Lower leg skin (tissue), 4 donors: ENCODE measurements around the gene PLD1. TPM values are rescaled to one million over a fixed set of nuclear protein-coding genes. Genes with fewer than 3 reads are reported as not detected.
A peak's percentile ranks its signal among the peaks of the same experiment; 100 is the strongest.
"Not testable (repeated sequence)": the region's sequence is repeated elsewhere in the genome, so short reads cannot be mapped to it uniquely, and the experiment has no call there.

ENCODE experiments used
- DNase-seq, 2 donors: peaks; one replicate each; pipeline ENCODE4 v3.0.0-alpha.2; 2019; ENCODE audit warnings: low spot score in 2 of 2
- H3K4me3 ChIP-seq: fragments of 200-600 bp; sonication (generic); 2 replicates; pipeline ENCODE4 v1.5.1; 2017; ENCODE audit warnings: mild to moderate bottlenecking, low read depth; ENCODE audit not compliant: poor library complexity, severe bottlenecking
- CTCF ChIP-seq, 3 donors: fragments of 450-650 bp; IDR thresholded peaks; one replicate each; pipeline ENCODE4 v1.5.1; 2016; ENCODE audit warnings: antibody characterized with exemption in 3 of 3, mild to moderate bottlenecking in 3 of 3, moderate library complexity in 2 of 3
- POLR2A ChIP-seq, 2 donors: fragments of 450-650 bp; IDR thresholded peaks; one replicate each; pipeline ENCODE4 v1.6.1; 2016 to 2017; ENCODE audit warnings: antibody characterized with exemption in 2 of 2, mild to moderate bottlenecking in 1 of 2, moderate library complexity in 1 of 2
- WGBS, 2 donors: methylation state at CpG; one replicate each; pipeline ENCODE4 v1.1.5; 2018; 5-methylcytosine and 5-hydroxymethylcytosine counted together
- intact Hi-C: fragments of 100-400 bp; cut with DNase I; formaldehyde crosslinking; loops from one replicate; pipeline ENCODE4 v1.15.0; 2023; ENCODE audit warnings: low total_unique reads
- total RNA-seq, 4 donors: library from RNA; depleted of rRNA; stranded (reverse); fragments of >200 nt; gene quantifications; one replicate each; pipeline ENCODE4 v1.1.0, GENCODE V29; 2016

The PLD1 gene
- 10 to 100 TPM; 26.4 to 55.8 (median 48.7) TPM for total RNA-seq

DNA sequence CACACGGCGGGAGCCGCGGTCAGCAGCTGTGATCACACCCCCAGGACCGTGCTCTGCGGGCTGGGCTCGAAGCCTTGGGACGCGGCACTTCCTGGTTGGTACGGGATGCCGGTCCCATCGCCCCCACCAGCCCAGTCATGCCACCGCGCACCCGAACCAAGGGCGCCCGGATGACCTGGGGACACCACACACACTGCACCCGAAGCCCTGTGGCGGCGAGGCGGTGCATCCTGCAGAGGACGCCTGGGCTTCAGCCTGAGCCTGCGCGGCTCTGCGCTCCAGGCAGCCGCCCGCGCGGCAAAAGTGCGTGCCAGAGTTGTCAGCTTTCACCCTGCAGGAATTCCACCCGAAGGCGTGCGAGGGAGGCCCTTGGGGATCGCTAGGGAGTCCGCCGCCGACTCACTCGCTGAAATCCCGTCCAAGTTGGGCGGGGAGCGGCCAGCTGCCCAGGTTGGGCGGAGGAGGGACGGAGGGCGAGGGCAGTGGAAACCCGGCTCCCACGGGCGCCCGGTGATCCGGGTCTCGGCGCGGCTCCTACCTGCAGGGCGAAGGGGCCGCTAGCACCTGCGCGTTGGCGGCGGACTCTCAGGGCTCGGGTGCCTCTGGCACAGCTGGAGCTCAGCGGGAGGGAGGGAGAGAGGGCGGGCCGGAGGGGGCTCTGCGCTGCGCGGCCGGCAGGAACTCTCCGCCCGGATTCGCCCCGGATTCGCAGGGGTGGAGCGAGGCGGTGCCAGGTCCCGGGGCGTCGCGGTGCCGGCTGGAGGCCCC is at the start of gene PLD1:
Gene PLD1 (minus strand): TSS at position 623 of the 768 bp plus-strand sequence. CDS start 72,432 bp downstream, outside the sequence.
- intact Hi-C loops = no loop called here
- TF ChIP-seq CTCF (IDR thresholded peaks at IDR 0.05) (no peak), POLR2A (IDR thresholded peaks at IDR 0.05) (no peak)
- peak within 1 kb of the TSS; percentile 81 for H3K4me3 ChIP-seq
- WGBS, 2 donors = 0 to 1% methylated on average over 21 to 64 of the region's 78 CpGs
- peak; percentile 75 to 96 for DNase-seq

GRCh38 chr3:171858770-171859169 is 48.5 kb upstream of the PLD1 start:
- 91 to 94% methylated on average over 4 of the region's 4 CpGs for WGBS, 2 donors
- intact Hi-C loops, H3K4me3 ChIP-seq, DNase-seq: not testable (repeated sequence)

- TF ChIP-seq CTCF (IDR thresholded peaks at IDR 0.05) = no peak
- no peak for TF ChIP-seq POLR2A (IDR thresholded peaks at IDR 0.05)
- WGBS, 2 donors = 88 to 89% methylated on average over 2 of the region's 2 CpGs
- intact Hi-C loops = no loop called here
- no peak for DNase-seq
- no peak overlapping the region for H3K4me3 ChIP-seq
Observed at GRCh38 chr3:171854649-171855305, 44.5 kb upstream of the PLD1 start.

GRCh38 chr3:171851660-171852058 is 41.4 kb upstream of the PLD1 start:
- WGBS, 2 donors = 57 to 61% methylated on average over 5 of the region's 5 CpGs
- DNase-seq = no peak
- TF ChIP-seq CTCF (IDR thresholded peaks at IDR 0.05) (no peak), POLR2A (IDR thresholded peaks at IDR 0.05) (no peak)
- no peak overlapping the region for H3K4me3 ChIP-seq
- intact Hi-C loops = no loop called here

DNA sequence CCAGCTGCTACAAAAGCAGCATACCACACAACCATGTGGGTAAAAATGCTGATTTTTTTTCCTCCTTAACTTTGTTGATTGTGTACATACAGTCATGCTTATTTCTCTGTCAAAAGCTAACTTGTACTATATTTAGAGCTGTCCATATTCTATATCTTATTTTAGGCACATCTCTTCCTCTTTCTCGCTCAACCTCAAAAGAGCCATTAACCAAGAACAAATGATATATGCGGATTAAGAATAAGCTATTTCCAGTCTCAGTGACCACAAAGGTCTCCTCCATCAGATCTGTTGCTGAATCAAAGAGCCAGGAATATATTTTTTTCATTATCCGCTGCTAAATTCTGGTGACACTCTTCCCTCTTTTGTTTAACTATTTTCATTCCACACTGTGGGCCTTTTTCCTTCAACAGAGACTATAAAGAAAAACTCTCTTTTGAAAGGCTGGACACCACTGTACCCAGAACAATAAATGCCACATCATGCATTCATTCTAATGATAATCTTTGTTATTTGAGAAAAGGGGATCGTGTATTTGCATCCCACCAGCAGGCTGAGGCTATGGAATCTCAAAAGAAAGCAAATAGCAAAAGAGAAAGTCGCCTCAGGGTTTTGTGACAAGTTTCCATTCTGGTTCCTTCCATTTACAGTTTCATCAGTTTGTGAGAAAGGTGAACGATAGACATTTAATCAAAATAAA is 40.8 kb upstream of the PLD1 start:
- 79 to 80% methylated on average over 6 of the region's 6 CpGs for WGBS, 2 donors
- H3K4me3 ChIP-seq = no peak overlapping the region
- no peak for DNase-seq
- intact Hi-C loops = no loop called here
- TF ChIP-seq POLR2A (IDR thresholded peaks at IDR 0.05) (no peak), CTCF (IDR thresholded peaks at IDR 0.05) (no peak)
